H1 (cell line): ENCODE results near the gene SECTM1. TPM values are rescaled to one million over a fixed set of nuclear protein-coding genes. Genes with fewer than 3 reads are reported as not detected.

Experiments
- CTCF ChIA-PET: fragments of 300-600 bp; sonication (Branson Sonifier 250); formaldehyde crosslinking; loops from one replicate; lab custom pipeline; 2021; ENCODE audit not compliant: partially characterized antibody; lab: Charles Lee
- POLR2A ChIA-PET: fragments of 300-600 bp; sonication (Branson Sonifier 250); formaldehyde crosslinking; loops from one replicate; lab custom pipeline; 2021; ENCODE audit warnings: inconsistent platforms; ENCODE audit not compliant: partially characterized antibody; lab: Charles Lee
- DNase-seq, 2 experiments: peaks; one replicate each; pipeline versions ENCODE4 v3.0.0 to v3.0.0-alpha.2; 2010 to 2022; ENCODE audit warnings: low spot score in 2 of 2, low read depth in 1 of 2, mixed read lengths in 1 of 2
- FAIRE-seq: peaks from 2 replicates; lab custom pipeline; 2011; peaks lifted over from hg19 to GRCh38; lab: Jason Lieb, UNC
- H2AFZ ChIP-seq: 2 replicates; pipeline ENCODE4 v1.8.1; 2012; ENCODE audit warnings: low read length, inconsistent platforms
- H2AK5ac ChIP-seq: 2 replicates; pipeline ENCODE4 v1.6.1; 2013; ENCODE audit warnings: low read depth, low read length
- H2BK120ac ChIP-seq: replicated peaks from 2 replicates; pipeline ENCODE3; 2013; ENCODE audit warnings: low read depth, low read length, inconsistent platforms
- H2BK12ac ChIP-seq: 2 replicates; pipeline ENCODE4 v1.6.1; 2013; ENCODE audit warnings: low read depth, low read length
- H2BK15ac ChIP-seq: 2 replicates; pipeline ENCODE4 v1.6.1; 2013; ENCODE audit warnings: low read length
- H2BK20ac ChIP-seq: 2 replicates; pipeline ENCODE4 v1.6.1; 2013; ENCODE audit warnings: low read length
- H2BK5ac ChIP-seq: 2 replicates; pipeline ENCODE4 v1.6.1; 2013; ENCODE audit warnings: low read depth, low read length
- H3K14ac ChIP-seq: 2 replicates; pipeline ENCODE4 v1.6.1; 2013; ENCODE audit warnings: inconsistent platforms; ENCODE audit not compliant: insufficient read length
- H3K18ac ChIP-seq: 2 replicates; pipeline ENCODE4 v1.6.1; 2013; ENCODE audit warnings: low read length; ENCODE audit errors: extremely low read depth
- H3K23ac ChIP-seq: 2 replicates; pipeline ENCODE4 v1.6.1; 2013; ENCODE audit warnings: inconsistent platforms; ENCODE audit not compliant: insufficient read length
- H3K23me2 ChIP-seq: 2 replicates; pipeline ENCODE4 v1.6.1; 2013; ENCODE audit warnings: low read depth, low read length
- H3K27ac ChIP-seq: 2 replicates; pipeline ENCODE4 v1.6.1; 2011; ENCODE audit warnings: low read depth, low read length, inconsistent platforms
- H3K27me3 ChIP-seq, 4 experiments: replicated peaks in 1 of 4; 1 replicate in 1 of 4; 2 replicates in 3 of 4; pipeline versions ENCODE4 v1.6.1 to v1.8.1; 2011 to 2013; ENCODE audit warnings: low read length in 3 of 4, mild to moderate bottlenecking in 3 of 4, inconsistent platforms in 2 of 4, mixed read lengths in 2 of 4, moderate library complexity in 1 of 4; ENCODE audit not compliant: control insufficient read depth in 3 of 4, insufficient read depth in 3 of 4; ENCODE audit errors: extremely low read depth in 1 of 4
- H3K36me3 ChIP-seq, 4 experiments: 2 replicates each; pipeline versions ENCODE4 v1.6.1 to v1.8.1; 2011 to 2013; ENCODE audit warnings: mild to moderate bottlenecking in 4 of 4, low read length in 3 of 4, moderate library complexity in 2 of 4, control low read depth in 1 of 4, inconsistent platforms in 1 of 4; ENCODE audit not compliant: insufficient read depth in 4 of 4, control insufficient read depth in 2 of 4
- H3K4ac ChIP-seq: replicated peaks from 2 replicates; pipeline ENCODE3; 2013; ENCODE audit warnings: low read length, low read depth, mixed read lengths, inconsistent platforms; ENCODE audit not compliant: insufficient read length
- H3K4me1 ChIP-seq, 4 experiments: replicated peaks in 1 of 4; 1 replicate in 1 of 4; 2 replicates in 3 of 4; pipeline versions ENCODE4 v1.6.1 to v1.8.1; 2011 to 2013; ENCODE audit warnings: low read length in 3 of 4, inconsistent platforms in 2 of 4, mixed read lengths in 1 of 4; ENCODE audit not compliant: insufficient read depth in 4 of 4, control insufficient read depth in 3 of 4
- H3K4me2 ChIP-seq, 2 experiments: 2 replicates each; pipeline versions ENCODE4 v1.6.1 to v1.8.1; 2011 to 2013; ENCODE audit warnings: low read depth in 2 of 2, low read length in 2 of 2, control low read depth in 1 of 2, inconsistent platforms in 1 of 2, mild to moderate bottlenecking in 1 of 2; ENCODE audit not compliant: insufficient read depth in 1 of 2
- H3K4me3 ChIP-seq, 4 experiments: fragments of 200-600, 300-600 bp in 1 of 4; sonication (generic), shearing (Covaris generic), sonication (Bioruptor Twin) in 1 of 4; 2 replicates each; pipeline versions ENCODE4 v1.5.1 to v1.8.1; 2011 to 2016; ENCODE audit warnings: low read length in 4 of 4, low read depth in 3 of 4, control low read depth in 2 of 4, inconsistent platforms in 2 of 4, mild to moderate bottlenecking in 2 of 4, mixed read lengths in 1 of 4, moderate library complexity in 1 of 4; ENCODE audit not compliant: insufficient read depth in 2 of 4; ENCODE audit errors: extremely low read depth in 1 of 4
- H3K56ac ChIP-seq: replicated peaks from 2 replicates; pipeline ENCODE3; 2013; ENCODE audit warnings: low read depth, mild to moderate bottlenecking, mixed read lengths, low read length, inconsistent platforms; ENCODE audit not compliant: insufficient read length
- H3K79me1 ChIP-seq: 2 replicates; pipeline ENCODE4 v1.6.1; 2013; ENCODE audit warnings: low read depth, low read length, control low read depth
- H3K79me2 ChIP-seq, 2 experiments: 2 replicates each; pipeline versions ENCODE4 v1.6.1 to v1.8.1; 2012 to 2013; ENCODE audit warnings: low read length in 2 of 2, mild to moderate bottlenecking in 2 of 2, inconsistent platforms in 1 of 2; ENCODE audit not compliant: insufficient read depth in 2 of 2, control insufficient read depth in 1 of 2
- H3K9ac ChIP-seq, 4 experiments: replicated peaks in 1 of 4; 1 replicate in 1 of 4; 2 replicates in 3 of 4; pipeline versions ENCODE4 v1.6.1 to v1.8.1; 2011 to 2013; ENCODE audit warnings: low read depth in 3 of 4, low read length in 3 of 4, control low read depth in 2 of 4, mild to moderate bottlenecking in 2 of 4, moderate library complexity in 2 of 4, inconsistent platforms in 1 of 4; ENCODE audit errors: extremely low read depth in 1 of 4
- H3K9me3 ChIP-seq, 2 experiments: 2 replicates each; pipeline versions ENCODE4 v1.6.1 to v1.8.1; 2012 to 2013; ENCODE audit warnings: mild to moderate bottlenecking in 2 of 2, moderate library complexity in 2 of 2, control low read depth in 1 of 2, inconsistent platforms in 1 of 2, low read depth in 1 of 2, low read length in 1 of 2, mixed read lengths in 1 of 2; ENCODE audit not compliant: insufficient read depth in 2 of 2
- H4K20me1 ChIP-seq, 2 experiments: replicated peaks in 1 of 2; 2 replicates each; pipeline versions ENCODE3 to v1.8.1; 2011 to 2013; ENCODE audit warnings: inconsistent platforms in 2 of 2, low read length in 2 of 2, mild to moderate bottlenecking in 1 of 2; ENCODE audit not compliant: insufficient read depth in 2 of 2, control insufficient read depth in 1 of 2
- H4K5ac ChIP-seq: 2 replicates; pipeline ENCODE4 v1.6.1; 2013; ENCODE audit warnings: low read length, low read depth, mixed read lengths, inconsistent platforms; ENCODE audit not compliant: insufficient read length
- H4K8ac ChIP-seq: 2 replicates; pipeline ENCODE4 v1.8.0; 2013; ENCODE audit warnings: mild to moderate bottlenecking, moderate library complexity, low read length, inconsistent platforms; ENCODE audit not compliant: insufficient read depth; ENCODE audit errors: extremely low read depth
- H4K91ac ChIP-seq: replicated peaks from 2 replicates; pipeline ENCODE3; 2013; ENCODE audit warnings: low read length, mixed read lengths, inconsistent platforms; ENCODE audit not compliant: insufficient read length
- BACH1 ChIP-seq: IDR thresholded peaks from 2 replicates; pipeline ENCODE4 v1.6.1; 2012; ENCODE audit warnings: low read length, improper control_type of control experiment
- RNF2 ChIP-seq: fragments of 200-900, 300-1000 bp; sonication (generic); IDR thresholded peaks from 2 replicates; pipeline ENCODE4 v1.7.1; 2016; ENCODE audit warnings: borderline replicate concordance, low read depth, mild to moderate bottlenecking, antibody characterized with exemption, low read length; ENCODE audit not compliant: poor library complexity, severe bottlenecking; ENCODE audit errors: missing control alignments
- WGBS, 2 experiments: shearing (Covaris generic) in 1 of 2; methylation state at CpG; one replicate each; pipeline versions ENCODE4 v1.1.6 to v1.1.7; 2013 to 2015; ENCODE audit warnings: low lambda C conversion rate in 2 of 2, mixed read lengths in 2 of 2, inconsistent platforms in 1 of 2, low coverage in 1 of 2, missing lambda C conversion rate in 1 of 2; ENCODE audit not compliant: insufficient replicate concordance in 2 of 2, insufficient coverage in 1 of 2, insufficient read length in 1 of 2; ENCODE audit errors: extremely low coverage in 1 of 2, missing lambda C conversion rate in 1 of 2; 5-methylcytosine and 5-hydroxymethylcytosine counted together
- polyA plus RNA-seq, 7 experiments: library from polyadenylated mRNA; depleted of rRNA in 3 of 7; stranded (reverse) in 5 of 7; unstranded in 2 of 7; fragments of >200 nt in 5 of 7; fragments of 200-250 nt in 2 of 7; gene quantifications; 1 replicate in 5 of 7; 2 replicates in 1 of 7; 4 replicates in 1 of 7; pipeline versions ENCODE4 v1.2.1 to v1.2.3, GENCODE V29; 2011 to 2013; ENCODE audit warnings: missing spikeins in 2 of 7, mixed read lengths in 2 of 7
- total RNA-seq: library from RNA; stranded (reverse); fragmentation: NEBNext Ultra II Directional; extraction: Animal tissue kit (Norgen Biotek cat#: 25700); gene quantifications from 2 replicates; pipeline ENCODE4 v1.2.1, GENCODE V29; 2021
- TF ChIP-seq, protein P1 (sequence below): IDR thresholded peaks from 2 replicates; pipeline ENCODE4 v1.6.1; 2012; ENCODE audit warnings: low read length, inconsistent platforms

The SECTM1 gene
- total and polyA plus RNA-seq, 2 of the 8 experiments (the other 6 are each of a cell fraction or from before 2014, with no cell fraction given): 0.20 to 0.65 TPM

GRCh38 chr17:82285141-82285540 is 48.4 kb downstream of the SECTM1 start:
- no peak overlapping the region for H2AK5ac ChIP-seq
- H4K20me1 ChIP-seq: peaks cover 0 to 6% of the 10 kb centered on the region in 2 experiments
- 0 out of 7 replicates have a peak, but pooled peaks cover 0 to 2% (median 0%) of the 10 kb centered on the region in 4 experiments for H3K4me1 ChIP-seq
- no peak overlapping the region for H3K18ac ChIP-seq
- no peaks in the 10 kb centered on the region; the same call in 1 of the 2 replicates for H3K79me1 ChIP-seq
- 0 out of 4 replicates have a peak, but pooled peaks cover 0 to 3% of the 10 kb centered on the region in 2 experiments for H3K9me3 ChIP-seq
- no peaks in the 10 kb centered on the region; a peak in 1 of 8 replicates for H3K36me3 ChIP-seq
- no peak overlapping the region for H3K56ac ChIP-seq
- no peak overlapping the region for H3K4me2 ChIP-seq
- H2BK20ac ChIP-seq: no peak overlapping the region
- H4K91ac ChIP-seq: no peak overlapping the region
- no peak overlapping the region for H4K8ac ChIP-seq
- no peak overlapping the region for H2AFZ ChIP-seq
- no peak overlapping the region for H3K14ac ChIP-seq
- H3K4ac ChIP-seq: no peak overlapping the region
- no peak overlapping the region for H4K5ac ChIP-seq
- no peaks in the 10 kb centered on the region; a peak in 1 of 7 replicates for H3K27me3 ChIP-seq
- no peak overlapping the region for H2BK5ac ChIP-seq
- no peak overlapping the region for H3K23ac ChIP-seq
- no peak overlapping the region for H3K27ac ChIP-seq
- H2BK15ac ChIP-seq: no peak overlapping the region
- 74% methylated on average over 8 of the region's 8 CpGs; no CpG with 5 or more reads in 1 of the 2 experiments for WGBS, 2 experiments
- H2BK120ac ChIP-seq: no peak overlapping the region
- ChIA-PET POLR2A (interaction anchor here (1.3 to 5.2 kb wide), 2 partner anchors 11 to 12 kb away, joined by 3 to 39 read pairs; partner anchors contain the start of gene CSNK1D), CTCF (interaction anchor here (1.6 kb wide), 1 partner anchor 16 kb away, joined by 3 read pairs; no protein-coding TSS in a partner anchor)
- no peaks in the 10 kb centered on the region for H3K79me2 ChIP-seq
- H3K4me3 ChIP-seq: no peak overlapping the region
- no peak for FAIRE-seq
- H3K9ac ChIP-seq: no peak overlapping the region; a peak in 1 of 7 replicates
- H3K23me2 ChIP-seq: no peaks in the 10 kb centered on the region
- H2BK12ac ChIP-seq: no peak overlapping the region
- DNase-seq: no peak
- TF ChIP-seq RNF2 (no peak), BACH1 (no peak)
- TF ChIP-seq, protein P1, sequence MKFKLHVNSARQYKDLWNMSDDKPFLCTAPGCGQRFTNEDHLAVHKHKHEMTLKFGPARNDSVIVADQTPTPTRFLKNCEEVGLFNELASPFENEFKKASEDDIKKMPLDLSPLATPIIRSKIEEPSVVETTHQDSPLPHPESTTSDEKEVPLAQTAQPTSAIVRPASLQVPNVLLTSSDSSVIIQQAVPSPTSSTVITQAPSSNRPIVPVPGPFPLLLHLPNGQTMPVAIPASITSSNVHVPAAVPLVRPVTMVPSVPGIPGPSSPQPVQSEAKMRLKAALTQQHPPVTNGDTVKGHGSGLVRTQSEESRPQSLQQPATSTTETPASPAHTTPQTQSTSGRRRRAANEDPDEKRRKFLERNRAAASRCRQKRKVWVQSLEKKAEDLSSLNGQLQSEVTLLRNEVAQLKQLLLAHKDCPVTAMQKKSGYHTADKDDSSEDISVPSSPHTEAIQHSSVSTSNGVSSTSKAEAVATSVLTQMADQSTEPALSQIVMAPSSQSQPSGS: no peak
